Cardiac atrium fibroblast (primary cell): ENCODE results near the gene PAPLN. TPM values are rescaled to one million over a fixed set of nuclear protein-coding genes. Genes with fewer than 3 reads are reported as not detected.

ENCODE experiments used
- total RNA-seq: library from RNA; depleted of rRNA; stranded (reverse); fragments of >200 nt; gene quantifications from 2 replicates; pipeline ENCODE4 v1.2.3, GENCODE V29; 2015

PAPLN gene
- total RNA-seq, result 7.1 and 7.6 TPM in 2 replicates

GRCh38 chr14:73237219-73237785 lies at the start of gene PAPLN:
Gene PAPLN (plus strand): TSS chr14:73237506. CDS start chr14:73239779, 2,273 bp downstream.

Other genes starting within 250 kb of the PAPLN start
- gene ZFYVE1, start 210.4 kb upstream of the PAPLN start, total RNA-seq, result 16.6 and 18.5 TPM in 2 replicates
- gene RBM25, start 179.0 kb upstream of the PAPLN start, total RNA-seq, result 10.5 and 16.4 TPM in 2 replicates
- 35.0 and 36.8 TPM in 2 replicates for gene PSEN1, start 101.0 kb upstream of the PAPLN start, total RNA-seq
- gene NUMB, start 221.0 kb downstream of the PAPLN start, total RNA-seq, result 32.5 and 33.4 TPM in 2 replicates